HG02938 (cell line): ENCODE results near the gene ASIC3.
"Not testable (repeated sequence)": the region's sequence is repeated elsewhere in the genome, so short reads cannot be mapped to it uniquely, and the experiment has no call there.

ENCODE experiments used
- ATAC-seq: cut with Tn5 transposase; IDR thresholded peaks from one replicate; pipeline ENCODE4 v1.9.1; 2021; ENCODE audit warnings: mild to moderate bottlenecking, moderate library complexity; ENCODE audit not compliant: unreplicated experiment

Gene ASIC3

GRCh38 chr7:151032936-151033863 lies 15.1 kb upstream of the ASIC3 start:
- no peak for ATAC-seq

GRCh38 chr7:151033864-151034249 lies 14.5 kb upstream of the ASIC3 start:
- no peak for ATAC-seq

GRCh38 chr7:151034312-151035025 lies 13.9 kb upstream of the ASIC3 start:
- no peak for ATAC-seq

- ATAC-seq = no peak
Measured at GRCh38 chr7:151035026-151035717, 13.2 kb upstream of the ASIC3 start.

- no peak for ATAC-seq
Measured at GRCh38 chr7:151035902-151036301, 12.4 kb upstream of the ASIC3 start.

- ATAC-seq = no peak
Measured at GRCh38 chr7:151038951-151039849, 9.1 kb upstream of the ASIC3 start.

GRCh38 chr7:151039850-151040548 lies 8.3 kb upstream of the ASIC3 start:
- no peak for ATAC-seq

- no peak for ATAC-seq
Measured at GRCh38 chr7:151040616-151041375, 7.5 kb upstream of the ASIC3 start.

- ATAC-seq = not testable (repeated sequence)
Measured at GRCh38 chr7:151043449-151043848, 4.9 kb upstream of the ASIC3 start.

- no peak for ATAC-seq
Measured at GRCh38 chr7:151043959-151044358, 4.4 kb upstream of the ASIC3 start.

- no peak for ATAC-seq
Measured at GRCh38 chr7:151045262-151045661, 3.1 kb upstream of the ASIC3 start.

- no peak for ATAC-seq
Measured at GRCh38 chr7:151045967-151046366, 2.4 kb upstream of the ASIC3 start.

GRCh38 chr7:151046603-151047573 lies 1.4 kb upstream of the ASIC3 start:
- no peak for ATAC-seq

- no peak for ATAC-seq
Measured at GRCh38 chr7:151048911-151049463, 656 bp downstream of the ASIC3 start.

GRCh38 chr7:151051108-151051507 lies 2.8 kb downstream of the ASIC3 start:
- ATAC-seq = no peak

GRCh38 chr7:151053096-151053495 lies 4.8 kb downstream of the ASIC3 start:
- ATAC-seq = no peak

- ATAC-seq = no peak
Measured at GRCh38 chr7:151053751-151054150, 5.4 kb downstream of the ASIC3 start.

GRCh38 chr7:151056283-151056665 lies 7.9 kb downstream of the ASIC3 start:
- ATAC-seq = no peak
